ENCODE measurements around the gene ATP8A2. TPM values are rescaled to one million over a fixed set of nuclear protein-coding genes. Genes with fewer than 3 reads are reported as not detected.

Gene ATP8A2
- total and polyA plus RNA-seq, 2 of the 8 experiments (the other 6 are each of a cell fraction or from before 2014, with no cell fraction given): 2.4 to 8.3 TPM

- H3K9me3 ChIP-seq (ENCODE audit: insufficient read depth in 2 of 2, low read depth in 1 of 2, low read length in 1 of 2): no peaks in the 10 kb centered on the region
- no peak overlapping the region for H4K8ac ChIP-seq (ENCODE audit: extremely low read depth, insufficient read depth, low read length)
- no peak overlapping the region for H2AK5ac ChIP-seq (ENCODE audit: low read depth, low read length)
- TF ChIP-seq ZNF274 (IDR thresholded peaks at IDR 0.05; ENCODE audit: borderline replicate concordance, extremely low read depth, low read length): no peak
- H3K27ac ChIP-seq (ENCODE audit: low read depth, low read length): no peak overlapping the region
- FAIRE-seq (no peak), DNase-seq (ENCODE audit: low read depth in 1 of 2, low spot score in 2 of 2) (no peak)
- no peak overlapping the region for H2BK5ac ChIP-seq (ENCODE audit: low read depth, low read length)
- no peak overlapping the region for H2BK12ac ChIP-seq (ENCODE audit: low read depth, low read length)
- no peak overlapping the region for H3K9ac ChIP-seq (replicated peaks in 1 of 4; ENCODE audit: extremely low read depth in 1 of 4, low read depth in 3 of 4, low read length in 3 of 4)
- no peaks in the 10 kb centered on the region for H3K36me3 ChIP-seq (ENCODE audit: control insufficient read depth in 2 of 4, insufficient read depth in 4 of 4, low read length in 3 of 4)
- no peaks in the 10 kb centered on the region for H3K23me2 ChIP-seq (ENCODE audit: low read depth, low read length)
- H3K4me3 ChIP-seq (ENCODE audit: extremely low read depth in 1 of 4, insufficient read depth in 2 of 4, low read depth in 3 of 4, low read length in 4 of 4): no peak overlapping the region
- H3K79me1 ChIP-seq (ENCODE audit: low read depth, low read length): no peaks in the 10 kb centered on the region
- no peak overlapping the region for H2AFZ ChIP-seq (ENCODE audit: low read length)
- no peak overlapping the region for H4K91ac ChIP-seq (replicated peaks; ENCODE audit: insufficient read length, low read length)
- CTCF ChIA-PET (ENCODE audit: partially characterized antibody): interaction anchor here (0.7 to 1.1 kb wide), 2 partner anchors 23 to 1155 kb away, joined by 3 to 4 read pairs; no protein-coding TSS in a partner anchor
- H3K4me1 ChIP-seq (replicated peaks in 1 of 4; ENCODE audit: control insufficient read depth in 3 of 4, insufficient read depth in 4 of 4, low read length in 3 of 4): no peaks in the 10 kb centered on the region
- POLR2A ChIA-PET (ENCODE audit: partially characterized antibody): no interaction called here
- H3K79me2 ChIP-seq (ENCODE audit: control insufficient read depth in 1 of 2, insufficient read depth in 2 of 2, low read length in 2 of 2): no peaks in the 10 kb centered on the region
- no peak overlapping the region for H3K23ac ChIP-seq (ENCODE audit: insufficient read length)
- no peak overlapping the region for H2BK20ac ChIP-seq (ENCODE audit: low read length)
- H3K4ac ChIP-seq (replicated peaks; ENCODE audit: insufficient read length, low read depth, low read length): no peak overlapping the region
- no peak overlapping the region for H3K56ac ChIP-seq (replicated peaks; ENCODE audit: insufficient read length, low read depth, low read length)
- no peak overlapping the region for H3K18ac ChIP-seq (ENCODE audit: extremely low read depth, low read length)
- no peak overlapping the region for H2BK15ac ChIP-seq (ENCODE audit: low read length)
- no peak overlapping the region for H3K14ac ChIP-seq (ENCODE audit: insufficient read length)
- H3K27me3 ChIP-seq (replicated peaks in 1 of 4; ENCODE audit: control insufficient read depth in 3 of 4, extremely low read depth in 1 of 4, insufficient read depth in 3 of 4, low read length in 3 of 4): no peaks in the 10 kb centered on the region
- H2BK120ac ChIP-seq (replicated peaks; ENCODE audit: low read depth, low read length): no peak overlapping the region
- no peaks in the 10 kb centered on the region for H4K20me1 ChIP-seq (replicated peaks in 1 of 2; ENCODE audit: control insufficient read depth in 1 of 2, insufficient read depth in 2 of 2, low read length in 2 of 2)
- H4K5ac ChIP-seq (ENCODE audit: insufficient read length, low read depth, low read length): no peak overlapping the region
- H3K4me2 ChIP-seq (ENCODE audit: insufficient read depth in 1 of 2, low read depth in 2 of 2, low read length in 2 of 2): no peak overlapping the region
- 59% methylated on average over 3 of the region's 3 CpGs; no CpG with 5 or more reads in 1 of the 2 experiments for WGBS, 2 experiments (ENCODE audit: extremely low coverage in 1 of 2, insufficient coverage in 1 of 2, insufficient read length in 1 of 2, insufficient replicate concordance in 2 of 2, low coverage in 1 of 2, low lambda C conversion rate in 2 of 2, missing lambda C conversion rate in 1 of 2)
These were observed 487.8 kb downstream of the ATP8A2 start for GRCh38 chr13:25859528-25859927.

Data from H1 (cell line).